Neural cell (in vitro differentiated cells): ENCODE measurements around the gene AGRN.

Experiments used
- CTCF ChIP-seq: fragments of 450-650 bp; IDR thresholded peaks from 2 replicates; pipeline ENCODE4 v1.5.1; 2014; ENCODE audit warnings: antibody characterized with exemption, mild to moderate bottlenecking, moderate library complexity; ENCODE audit not compliant: poor library complexity, severe bottlenecking
- EP300 ChIP-seq: fragments of 450-650 bp; conservative IDR thresholded peaks from 2 replicates; pipeline ENCODE4 v1.6.1; 2014; ENCODE audit warnings: antibody characterized with exemption, mild to moderate bottlenecking, moderate library complexity; ENCODE audit not compliant: poor library complexity, severe bottlenecking
- EZH2 ChIP-seq: fragments of 200-600, 300-800 bp; shearing (Covaris generic), sonication (generic); IDR thresholded peaks from 2 replicates; pipeline ENCODE4 v1.6.1; 2014; ENCODE audit warnings: antibody characterized with exemption, low read length, borderline replicate concordance, mild to moderate bottlenecking; ENCODE audit not compliant: insufficient read depth, poor library complexity, severe bottlenecking

DNA sequence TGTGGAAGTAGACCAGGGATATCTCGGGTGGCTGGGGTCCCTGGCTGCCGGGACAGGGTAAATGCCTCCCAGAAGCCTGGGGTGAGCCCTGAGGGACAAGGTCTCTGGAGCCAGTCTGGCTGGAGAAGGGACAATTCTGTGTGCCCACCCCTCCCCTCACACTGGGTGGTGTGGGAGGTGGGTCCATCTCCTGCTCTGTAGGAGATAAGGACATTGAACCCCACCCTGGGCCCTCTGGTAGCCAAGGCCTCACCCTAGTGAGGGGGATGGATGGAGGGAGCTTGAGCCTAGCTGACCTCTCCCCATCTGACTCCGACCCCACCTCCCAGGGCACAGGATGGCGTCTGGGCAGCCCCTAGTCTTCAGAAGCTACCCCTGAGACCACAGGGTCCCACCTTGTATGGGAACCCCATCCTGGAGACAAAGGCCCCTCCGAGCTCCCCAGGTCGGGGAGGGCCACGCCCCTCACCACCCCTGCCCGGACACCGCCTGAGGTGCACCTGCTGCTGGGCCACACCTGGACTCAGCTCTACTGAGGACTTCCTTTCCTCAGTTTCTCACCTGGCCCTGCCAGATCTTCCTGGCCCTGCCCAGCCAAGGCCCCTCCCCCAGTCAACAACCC lies 4.3 kb downstream of the AGRN start:
- TF ChIP-seq CTCF: no peak
- TF ChIP-seq EZH2: no peak
- no peak for TF ChIP-seq EP300
